Stimulated activated CD4-positive, alpha-beta T cell treated with anti-CD3 and anti-CD28 coated beads, Interleukin-15, amount 100 ng/mL, for 48 hours (primary cell): ENCODE results near the gene PROCR.
"Not testable (repeated sequence)": the region's sequence is repeated elsewhere in the genome, so short reads cannot be mapped to it uniquely, and the experiment has no call there.

Experiments
- DNase-seq, 2 donors: peaks; one replicate each; pipeline ENCODE4 v3.0.0-alpha.2; 2020; ENCODE audit warnings: low read depth in 2 of 2

PROCR gene

DNA sequence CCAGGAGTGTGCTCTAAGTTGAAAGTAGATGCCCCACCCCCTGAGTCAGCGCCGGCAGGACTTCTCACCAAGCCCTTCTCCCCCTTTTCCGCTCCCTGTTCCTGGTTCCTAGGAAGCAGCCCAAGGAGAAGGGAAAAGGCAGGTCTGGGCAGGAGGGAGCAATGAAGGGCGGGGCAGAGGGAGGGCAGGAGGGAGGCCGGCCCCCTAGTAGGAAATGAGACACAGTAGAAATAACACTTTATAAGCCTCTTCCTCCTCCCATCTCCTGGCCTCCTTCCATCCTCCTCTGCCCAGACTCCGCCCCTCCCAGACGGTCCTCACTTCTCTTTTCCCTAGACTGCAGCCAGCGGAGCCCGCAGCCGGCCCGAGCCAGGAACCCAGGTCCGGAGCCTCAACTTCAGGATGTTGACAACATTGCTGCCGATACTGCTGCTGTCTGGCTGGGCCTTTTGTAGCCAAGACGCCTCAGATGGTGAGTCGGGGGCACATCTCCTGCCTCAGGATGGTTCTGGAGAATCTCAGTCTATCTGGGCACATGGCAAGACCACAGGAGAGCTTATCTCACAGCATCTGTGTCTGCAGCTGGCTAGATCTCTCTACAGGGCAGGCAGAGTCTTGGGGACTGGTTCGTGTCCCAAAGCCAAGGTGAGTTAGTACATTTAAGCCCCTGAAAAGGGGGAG is at the start of gene PROCR:
Gene PROCR (plus strand): TSS at position 320 of the 681 bp plus-strand sequence. CDS start 83 bp downstream, at position 403.
- no peak for DNase-seq

DNA sequence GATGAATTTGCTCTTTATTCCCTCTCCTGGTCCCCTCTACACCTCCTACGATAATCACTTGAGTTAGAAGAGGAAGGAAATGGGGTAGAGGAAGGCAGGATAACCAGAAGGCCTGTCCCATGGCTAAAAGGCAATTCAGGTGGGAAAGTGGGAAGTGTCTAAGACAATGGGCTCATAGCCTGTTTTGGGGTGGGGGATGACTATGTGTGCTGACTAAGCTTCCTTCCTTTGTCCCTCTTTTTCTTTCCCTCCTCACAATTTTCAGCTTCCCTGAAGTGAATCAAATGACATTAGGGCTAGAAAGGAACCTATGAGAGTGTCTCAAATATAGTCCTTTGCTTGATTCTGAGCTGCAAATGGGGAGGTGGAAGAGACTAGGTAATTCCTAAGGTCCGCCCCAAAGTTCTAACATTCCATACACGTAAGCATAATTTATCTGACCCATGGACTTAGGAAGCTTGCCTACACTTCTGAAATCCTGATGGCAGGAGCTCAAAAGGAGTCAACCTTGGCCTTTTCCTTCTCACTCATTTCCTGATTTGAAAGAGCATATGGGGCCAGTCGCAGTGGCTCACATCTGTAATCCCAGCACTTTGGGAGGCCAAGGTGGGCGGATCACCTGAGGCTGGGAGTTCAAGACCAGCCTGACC is 49.0 kb upstream of the PROCR start:
- DNase-seq, result no peak

DNA sequence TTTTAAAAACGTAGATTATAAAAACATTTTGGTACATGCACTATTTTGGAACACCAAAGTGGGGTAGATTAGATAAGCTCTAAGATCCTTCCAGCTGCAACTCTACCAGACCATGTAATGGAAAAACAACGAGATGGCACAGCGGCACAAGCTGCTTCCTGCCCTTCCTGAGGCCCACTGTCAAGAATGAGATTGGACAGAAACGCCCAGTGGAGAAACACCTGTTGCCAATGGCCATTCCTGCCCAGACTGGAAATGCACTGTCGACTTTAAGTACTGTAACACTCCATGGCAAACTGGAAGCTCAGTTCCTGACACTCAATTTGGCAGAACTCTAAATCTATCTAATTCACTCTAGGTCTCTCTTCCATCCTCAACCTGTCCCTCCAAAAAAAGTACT is 46.1 kb upstream of the PROCR start:
- DNase-seq, result no peak

DNA sequence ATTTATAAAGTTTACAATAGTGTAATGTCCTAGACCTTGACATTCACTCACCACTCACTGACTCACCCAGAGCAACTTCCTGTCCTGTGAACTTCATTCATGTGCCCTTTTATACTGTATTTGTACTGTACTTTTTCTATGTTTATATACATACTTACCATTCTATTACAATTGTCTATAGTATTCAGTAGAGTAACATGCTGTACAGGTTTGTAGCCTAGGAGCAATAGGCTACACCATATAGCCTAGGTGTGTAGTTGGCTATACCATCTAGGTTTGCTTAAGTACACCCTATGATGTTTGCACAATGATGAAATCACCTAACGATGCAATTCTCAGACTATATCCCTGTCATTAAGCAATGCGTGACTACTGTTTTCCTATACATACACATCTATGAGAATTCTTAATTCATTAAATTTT is 42.2 kb upstream of the PROCR start:
- no peak for DNase-seq

DNA sequence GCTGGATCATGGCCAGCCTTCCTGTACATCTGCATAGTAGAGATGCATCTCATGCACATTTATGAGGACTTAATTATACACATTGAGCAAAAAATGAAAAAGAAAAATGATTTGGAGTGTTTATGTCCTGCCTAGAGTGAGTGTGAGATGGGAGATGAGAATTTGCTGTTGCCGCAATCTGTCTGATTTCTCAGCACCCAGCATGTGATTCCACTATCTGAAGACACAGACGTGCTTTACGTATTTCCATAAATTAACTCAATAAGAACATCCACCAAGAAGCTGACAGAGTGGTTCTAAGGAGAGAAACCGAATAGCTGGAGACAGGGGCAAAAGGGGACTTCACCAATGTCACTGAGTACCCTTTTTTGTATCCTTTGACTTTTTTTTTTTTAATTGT is 39.9 kb upstream of the PROCR start:
- DNase-seq, result no peak

DNA sequence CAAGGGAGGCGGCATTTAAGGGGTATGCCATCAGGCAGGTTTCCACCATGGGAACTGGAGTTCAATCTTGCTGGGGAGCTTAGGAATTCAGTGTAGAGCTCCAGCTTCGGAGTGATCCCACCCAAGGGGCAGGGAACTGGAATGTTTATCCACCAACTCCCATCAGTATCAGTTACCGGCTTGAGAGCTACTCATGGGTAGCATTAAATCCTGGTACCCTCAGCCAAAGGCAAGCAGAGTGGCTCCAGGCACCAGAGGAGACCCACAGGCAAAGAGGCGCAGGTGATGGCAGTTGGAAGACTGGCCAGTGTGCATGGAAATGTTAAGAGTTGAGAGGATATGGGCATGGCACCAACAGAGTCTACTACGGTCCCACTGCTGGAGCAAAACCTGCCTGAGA is 38.8 kb upstream of the PROCR start:
- no peak for DNase-seq

DNA sequence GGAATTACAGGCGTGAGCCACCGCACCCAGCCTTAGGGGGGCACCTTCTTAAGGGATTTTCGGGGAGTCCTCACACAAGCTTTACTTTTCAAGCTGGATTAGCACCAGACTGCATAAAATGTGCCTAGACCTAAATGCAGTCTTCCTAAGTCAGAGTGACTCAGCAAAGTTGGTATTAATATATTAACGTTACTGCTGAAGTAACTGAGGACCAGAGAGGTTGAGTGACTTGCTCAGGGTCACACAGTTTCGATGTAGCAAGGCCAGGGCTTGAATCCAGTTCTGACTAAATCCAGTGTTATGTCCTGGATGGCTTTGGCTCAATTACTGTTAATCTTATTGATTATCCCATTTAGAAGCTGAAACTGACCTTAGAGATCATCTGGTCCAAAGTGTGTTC is 38.1 kb upstream of the PROCR start:
- no peak for DNase-seq

DNA sequence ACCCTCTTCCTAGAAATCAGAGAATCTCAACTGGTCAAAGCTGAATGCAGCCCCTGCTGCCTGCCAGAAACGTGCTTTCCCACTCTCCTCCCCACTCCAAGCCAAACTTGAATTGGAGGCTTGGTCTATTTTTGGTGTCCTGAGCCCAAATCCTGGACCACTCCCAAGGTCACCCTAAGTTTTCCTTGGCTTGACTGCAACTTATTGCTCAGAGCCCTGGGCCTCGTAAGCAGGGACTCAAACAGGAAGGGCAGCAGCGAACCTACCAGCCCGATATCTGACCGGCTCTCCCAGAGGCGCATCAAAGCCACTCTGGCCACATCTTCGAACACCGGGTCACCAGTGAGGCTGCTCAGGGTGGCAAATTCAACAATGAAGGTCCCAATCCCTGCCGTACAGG is 37.4 kb upstream of the PROCR start:
- DNase-seq, result no peak

DNA sequence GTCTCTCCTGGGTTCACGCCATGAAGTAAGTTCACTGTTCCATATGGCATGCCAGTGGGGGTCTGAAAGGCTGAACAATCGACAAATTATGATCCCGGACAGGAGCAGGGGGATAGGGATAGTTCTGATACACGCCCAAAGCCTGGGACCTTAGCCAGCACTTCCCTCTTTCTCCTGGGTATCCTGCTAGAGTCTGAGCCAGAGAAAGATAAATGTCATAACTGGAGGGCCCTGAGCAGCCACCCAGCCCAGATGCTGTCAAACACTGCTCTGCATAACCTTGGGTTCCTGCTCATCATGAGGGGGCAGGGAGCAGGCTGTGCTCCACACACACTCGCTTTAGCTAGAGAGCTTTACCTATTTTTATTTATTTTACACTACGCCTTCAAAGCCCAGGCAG is 37.0 kb upstream of the PROCR start:
- DNase-seq, result no peak

DNA sequence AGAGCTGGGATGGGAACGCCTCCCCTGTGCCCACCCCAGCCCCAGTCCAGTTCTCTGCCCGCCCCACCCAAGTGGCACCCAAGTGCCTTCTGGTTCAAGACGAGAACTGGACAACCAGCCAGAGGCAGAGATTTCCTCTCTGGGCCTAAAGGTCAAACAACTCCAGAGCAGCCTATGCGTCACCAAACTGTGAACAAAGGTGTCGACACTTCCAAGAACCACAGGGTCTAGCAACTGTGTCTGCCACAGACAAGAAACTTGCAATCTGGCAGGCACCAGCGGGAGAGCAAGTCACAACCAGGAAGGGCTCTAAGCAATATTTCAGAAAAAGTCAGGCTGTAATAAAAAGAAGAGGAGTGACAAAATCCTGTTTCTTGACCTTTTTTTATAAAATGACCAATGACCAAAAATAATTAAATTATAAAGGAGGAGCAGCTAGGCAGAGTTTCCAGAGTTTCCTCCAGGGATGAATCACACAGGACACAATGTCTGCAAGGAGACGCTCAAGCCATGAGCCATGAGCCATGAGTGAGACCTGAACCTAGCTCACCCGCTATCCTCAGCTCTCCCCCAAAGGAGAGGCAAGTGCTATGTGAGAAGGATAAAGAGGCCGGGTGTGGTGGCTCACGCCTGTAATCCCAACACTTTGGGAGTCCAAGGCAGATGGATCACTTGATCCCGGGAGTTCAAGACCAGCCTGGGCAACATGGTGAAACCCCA is 35.8 kb upstream of the PROCR start:
- DNase-seq, result no peak

DNA sequence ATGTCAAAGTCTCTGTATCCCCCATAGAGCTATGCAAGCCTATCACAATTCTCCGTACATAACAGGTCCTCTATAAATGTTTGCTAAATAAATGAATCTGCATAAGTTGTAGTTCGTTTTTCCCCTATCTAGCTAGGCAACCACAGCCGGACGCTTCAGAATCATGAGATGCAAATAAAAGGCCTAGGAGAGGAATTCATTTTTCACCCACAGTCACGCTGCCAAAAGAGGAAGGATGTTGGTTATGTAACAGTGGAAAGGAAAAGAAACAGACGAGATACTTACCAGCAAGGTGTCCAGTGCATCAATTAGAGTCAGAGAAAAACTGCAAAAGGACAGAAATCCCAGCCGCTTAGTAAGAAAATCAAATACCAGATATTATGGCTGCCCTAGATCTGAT is 27.2 kb upstream of the PROCR start:
- no peak for DNase-seq

DNA sequence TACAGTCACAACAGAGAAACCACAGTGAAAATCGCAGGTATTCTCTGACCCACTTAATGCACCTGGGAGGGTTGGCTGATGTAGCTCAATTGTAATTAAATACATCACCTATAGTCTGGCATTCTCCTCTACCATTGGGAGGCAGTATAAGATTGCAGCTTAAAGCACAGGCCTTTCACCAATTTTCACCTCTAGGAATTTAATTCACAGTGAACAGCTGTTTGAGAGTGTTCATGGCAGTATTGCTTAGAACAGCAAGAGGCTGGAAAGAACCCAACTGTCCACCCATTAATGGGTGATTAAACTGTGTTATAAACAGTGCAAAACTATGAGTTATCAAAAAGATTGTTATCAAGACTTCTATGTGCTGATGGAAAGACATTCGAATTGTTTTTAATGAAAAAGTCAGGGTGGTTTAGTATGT is 26.7 kb upstream of the PROCR start:
- no peak for DNase-seq

DNA sequence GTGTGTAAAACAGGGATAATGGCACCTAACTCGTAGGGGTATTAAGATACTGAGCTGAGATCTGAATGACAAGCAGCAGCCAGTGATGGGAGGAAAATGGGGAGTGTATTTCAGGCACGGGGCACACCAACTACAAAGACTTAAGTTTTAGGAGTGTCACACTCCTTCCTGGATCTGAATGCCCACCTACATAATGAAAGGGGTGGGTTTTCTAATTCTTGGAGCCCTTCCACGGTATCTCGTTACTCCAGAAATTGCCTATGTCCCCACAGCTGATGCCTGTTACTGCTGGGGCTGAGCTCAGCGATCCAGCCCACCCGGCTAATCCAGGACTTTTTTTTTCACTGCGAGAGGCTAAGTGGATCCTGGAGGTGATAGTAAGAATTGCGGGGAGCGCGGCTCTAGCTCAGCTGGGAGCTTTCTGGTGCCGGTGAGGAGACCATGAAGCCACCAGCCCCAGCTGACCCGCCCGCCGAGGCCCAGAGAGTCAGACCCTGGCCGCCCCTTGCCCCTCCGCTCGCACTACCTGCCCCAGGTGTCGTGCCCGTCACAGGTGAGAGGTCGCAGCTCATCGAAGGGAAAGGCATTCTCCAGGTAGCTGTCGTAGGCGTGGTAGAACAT is 25.5 kb upstream of the PROCR start:
- DNase-seq, result no peak

DNA sequence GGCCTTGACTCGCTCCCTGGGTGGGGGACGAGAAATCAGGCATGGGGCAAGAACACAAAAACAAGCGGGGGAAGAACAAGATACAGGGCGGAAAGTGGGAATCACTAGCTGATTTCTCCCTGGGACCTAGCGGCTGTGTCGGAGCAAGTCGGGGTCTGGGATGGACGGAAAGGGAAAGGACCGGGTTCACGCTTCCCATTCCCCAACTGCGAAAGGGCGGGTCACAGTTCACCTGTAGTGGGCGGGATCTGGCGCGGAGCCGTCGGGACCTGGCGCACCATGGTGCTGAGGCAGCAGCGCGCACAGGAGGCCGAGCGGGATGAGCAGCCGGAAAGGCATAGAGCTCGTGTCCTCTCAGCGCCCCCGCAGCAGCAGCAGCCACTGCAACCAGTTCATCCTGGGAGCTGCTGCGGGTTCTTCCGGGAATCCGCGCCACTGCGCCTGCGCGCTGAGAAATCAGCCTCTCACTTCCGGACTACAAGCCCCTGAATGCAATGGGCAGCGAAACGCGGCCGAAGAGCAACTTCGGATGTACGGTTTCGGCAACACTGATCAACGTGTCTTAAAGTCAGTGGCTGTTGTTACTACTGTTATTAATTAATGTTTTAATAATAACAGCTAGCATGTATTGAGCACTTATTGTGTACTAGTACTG is 24.8 kb upstream of the PROCR start, which contains the start of gene EDEM2:
Gene EDEM2 (minus strand): TSS at position 417 of the 655 bp plus-strand sequence. CDS start 78 bp downstream, at position 339.
- peak; percentile 87 to 90 for DNase-seq

DNA sequence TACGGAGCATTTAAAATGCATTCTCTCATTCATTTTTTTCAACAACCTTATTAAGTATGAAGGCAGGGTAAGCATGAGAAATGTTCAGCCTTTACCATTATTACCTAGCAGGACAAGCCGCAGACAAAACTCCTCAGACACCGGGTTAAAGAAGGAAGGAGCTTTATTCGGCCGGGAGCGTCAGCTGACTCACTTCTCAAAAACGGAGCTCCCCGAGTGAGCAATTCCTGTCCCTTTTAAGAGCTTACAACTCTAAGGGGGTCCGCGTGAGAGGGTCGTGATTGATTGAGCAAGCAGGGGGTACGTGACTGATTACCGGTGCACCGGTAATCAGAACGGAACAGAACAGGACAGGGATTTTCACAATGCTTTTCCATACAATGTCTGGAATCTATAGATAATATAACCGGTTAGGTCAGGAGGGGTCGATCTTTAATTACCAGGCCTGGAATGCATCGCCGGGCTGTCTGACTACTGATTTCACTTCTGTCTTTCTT is 24.2 kb upstream of the PROCR start:
- not testable (repeated sequence) for DNase-seq

DNA sequence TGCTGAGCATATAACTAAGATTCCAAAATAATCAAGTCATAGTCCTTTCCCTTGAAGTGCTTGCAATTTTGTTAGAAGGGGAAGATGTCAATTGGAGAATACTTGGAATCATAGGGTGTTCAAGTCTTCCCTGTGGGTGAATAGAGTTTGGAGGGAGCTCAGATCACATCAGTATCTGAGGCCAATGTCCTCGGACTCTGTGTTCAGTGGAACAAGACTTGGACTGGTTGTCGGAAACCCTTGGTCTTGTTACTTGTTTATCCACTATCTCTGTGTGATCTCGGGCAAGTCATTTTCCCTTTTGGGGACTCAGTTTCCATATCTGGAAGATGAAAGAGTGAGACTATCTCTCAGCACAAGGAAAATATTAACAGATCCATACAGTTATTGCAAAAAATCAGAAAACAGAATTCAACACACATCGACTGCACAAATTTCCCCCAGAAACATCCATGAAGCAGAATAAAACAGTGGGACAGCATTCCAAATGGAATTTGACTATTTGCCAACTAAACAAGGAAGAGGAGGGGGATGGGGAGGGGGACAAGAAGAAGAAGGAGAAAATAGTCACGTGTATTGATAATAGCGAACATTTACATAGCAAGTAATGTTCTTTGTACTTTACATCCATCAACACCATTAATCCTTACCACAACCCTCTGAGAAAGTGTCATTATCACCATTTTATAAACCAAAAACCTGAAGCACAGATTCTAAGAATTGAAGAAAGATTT is 20.9 kb upstream of the PROCR start:
- no peak for DNase-seq

DNA sequence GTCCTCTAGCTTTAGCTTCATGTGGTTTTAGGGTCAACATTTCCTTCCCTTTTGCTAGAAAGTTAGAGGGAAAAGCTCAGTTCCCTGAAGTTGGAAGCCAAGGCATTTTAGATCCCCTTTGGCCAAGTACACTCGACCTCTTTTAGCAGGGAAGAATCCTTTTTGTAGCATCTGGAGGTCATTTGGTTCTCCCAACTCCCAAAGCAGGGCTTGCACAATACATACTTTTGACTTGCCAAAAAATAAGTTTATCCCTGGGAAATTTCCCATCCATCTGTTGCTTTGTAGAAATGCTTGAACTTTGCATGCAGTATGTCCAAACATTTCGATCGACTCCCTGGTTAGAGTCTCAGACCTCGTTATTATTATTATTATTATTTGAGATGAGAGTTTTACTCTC is 20.1 kb upstream of the PROCR start:
- DNase-seq, result no peak

DNA sequence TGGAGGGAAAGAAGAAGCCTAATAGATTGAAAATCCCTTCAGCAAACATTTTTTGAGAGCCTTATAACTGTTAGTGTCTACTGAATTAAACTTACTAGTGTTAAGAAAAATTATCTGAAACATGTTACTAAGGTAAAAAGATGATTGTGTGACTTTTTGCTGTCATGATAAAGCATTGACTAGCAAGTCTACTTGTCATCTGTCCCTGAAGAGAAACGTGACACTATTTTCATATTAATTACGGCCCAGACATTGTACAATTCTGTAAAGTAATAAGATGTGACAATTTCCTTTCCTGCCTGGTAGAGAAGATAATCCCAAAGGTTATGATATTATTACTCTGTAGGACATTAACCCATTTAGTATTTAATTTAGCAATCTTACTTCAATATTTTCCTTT is 15.9 kb upstream of the PROCR start:
- no peak for DNase-seq

DNA sequence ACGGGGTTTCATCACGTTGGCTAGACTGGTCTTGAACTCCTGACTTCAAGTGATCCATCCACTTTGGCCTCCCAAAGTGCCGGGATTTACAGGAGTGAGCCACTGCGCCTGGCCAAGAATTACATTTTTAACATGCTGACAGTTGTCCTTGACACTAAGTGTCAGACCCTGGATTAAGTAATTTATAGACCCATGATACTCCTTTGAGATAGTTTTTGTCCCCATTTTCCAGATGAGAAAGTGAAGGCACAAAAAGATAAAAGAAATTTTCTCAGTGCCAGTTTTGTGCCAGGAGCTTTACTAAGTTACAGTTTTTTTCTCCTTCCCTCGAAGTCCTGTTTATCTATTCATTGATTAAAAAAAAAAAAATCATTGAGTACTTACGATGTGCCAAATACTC is 14.9 kb upstream of the PROCR start:
- no peak for DNase-seq

DNA sequence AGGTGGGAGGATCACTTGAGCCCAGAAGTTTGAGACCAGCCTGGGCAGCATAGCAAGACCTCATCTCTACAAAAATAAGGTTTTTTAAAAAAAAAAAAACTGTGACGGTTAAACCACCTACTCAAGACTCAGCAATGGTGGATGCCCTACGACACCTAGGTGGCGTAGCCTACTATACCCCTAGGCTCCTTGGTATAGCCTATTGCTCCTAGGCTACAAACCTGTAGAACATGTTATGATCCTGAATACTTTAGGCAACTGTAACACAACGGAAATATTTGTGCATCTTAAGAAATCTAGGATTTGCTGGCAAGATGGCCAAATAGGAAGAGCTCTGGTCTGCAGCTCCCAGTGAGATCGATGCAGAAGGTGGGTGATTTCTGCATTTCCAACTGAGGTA is 11.5 kb upstream of the PROCR start:
- not testable (repeated sequence) for DNase-seq

DNA sequence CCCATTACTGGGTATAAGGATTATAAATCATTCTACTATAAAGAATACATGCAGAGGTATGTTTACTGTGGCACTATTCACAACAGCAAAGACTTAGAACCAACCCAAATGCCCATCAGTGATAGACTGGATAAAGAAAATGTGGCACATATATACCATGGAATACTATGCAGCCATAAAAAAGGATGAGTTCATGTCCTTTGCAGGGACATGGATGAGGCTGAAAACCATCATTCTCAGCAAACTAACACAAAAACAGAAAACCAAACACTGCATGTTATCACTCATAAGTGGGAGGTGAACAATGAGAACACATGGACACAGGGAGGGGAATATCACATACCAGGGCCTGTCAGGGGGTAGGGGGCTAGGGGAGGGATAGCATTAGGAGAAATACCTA is 7.3 kb upstream of the PROCR start:
- DNase-seq, result not testable (repeated sequence)
